ENCODE results near the gene ABHD10.

ABHD10 gene

GRCh38 chr3:111967068-111967467, 11.8 kb upstream of the ABHD10 start:
- no peak for TF ChIP-seq CTCF (IDR thresholded peaks at IDR 0.05)

- peak; percentile 80 for TF ChIP-seq CTCF (IDR thresholded peaks at IDR 0.05)
Observed at GRCh38 chr3:111967651-111968274, 11.1 kb upstream of the ABHD10 start.

GRCh38 chr3:111968319-111969054, 10.3 kb upstream of the ABHD10 start:
- no peak for TF ChIP-seq CTCF (IDR thresholded peaks at IDR 0.05)

GRCh38 chr3:111970376-111970775, 8.4 kb upstream of the ABHD10 start:
- no peak for TF ChIP-seq CTCF (IDR thresholded peaks at IDR 0.05)

GRCh38 chr3:111971533-111972130, 7.2 kb upstream of the ABHD10 start:
- TF ChIP-seq CTCF (IDR thresholded peaks at IDR 0.05), result no peak

- no peak for TF ChIP-seq CTCF (IDR thresholded peaks at IDR 0.05)
Observed at GRCh38 chr3:111972891-111973290, 5.9 kb upstream of the ABHD10 start.

GRCh38 chr3:111975131-111975530, 3.7 kb upstream of the ABHD10 start:
- TF ChIP-seq CTCF (IDR thresholded peaks at IDR 0.05), result no peak

Data from LNCAP (cell line).